ENCODE measurements around the gene ZSWIM9.
A peak's percentile ranks its signal among the peaks of the same experiment; 100 is the strongest.

ZSWIM9 gene

GRCh38 chr19:48171710-48172109 is 1.2 kb downstream of the ZSWIM9 start:
- TF ChIP-seq, protein P1, sequence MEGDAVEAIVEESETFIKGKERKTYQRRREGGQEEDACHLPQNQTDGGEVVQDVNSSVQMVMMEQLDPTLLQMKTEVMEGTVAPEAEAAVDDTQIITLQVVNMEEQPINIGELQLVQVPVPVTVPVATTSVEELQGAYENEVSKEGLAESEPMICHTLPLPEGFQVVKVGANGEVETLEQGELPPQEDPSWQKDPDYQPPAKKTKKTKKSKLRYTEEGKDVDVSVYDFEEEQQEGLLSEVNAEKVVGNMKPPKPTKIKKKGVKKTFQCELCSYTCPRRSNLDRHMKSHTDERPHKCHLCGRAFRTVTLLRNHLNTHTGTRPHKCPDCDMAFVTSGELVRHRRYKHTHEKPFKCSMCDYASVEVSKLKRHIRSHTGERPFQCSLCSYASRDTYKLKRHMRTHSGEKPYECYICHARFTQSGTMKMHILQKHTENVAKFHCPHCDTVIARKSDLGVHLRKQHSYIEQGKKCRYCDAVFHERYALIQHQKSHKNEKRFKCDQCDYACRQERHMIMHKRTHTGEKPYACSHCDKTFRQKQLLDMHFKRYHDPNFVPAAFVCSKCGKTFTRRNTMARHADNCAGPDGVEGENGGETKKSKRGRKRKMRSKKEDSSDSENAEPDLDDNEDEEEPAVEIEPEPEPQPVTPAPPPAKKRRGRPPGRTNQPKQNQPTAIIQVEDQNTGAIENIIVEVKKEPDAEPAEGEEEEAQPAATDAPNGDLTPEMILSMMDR (IDR thresholded peaks at IDR 0.05; ENCODE audit: low read length, missing control alignments), result no peak
- H3K4me3 ChIP-seq (replicated peaks; ENCODE audit: low read depth, low read length), result peak overlapping the region; percentile 87

GRCh38 chr19:48174445-48175030 is 4.1 kb downstream of the ZSWIM9 start:
- no peak for DNase-seq (ENCODE audit: low read depth)
- TF ChIP-seq, protein P1 (IDR thresholded peaks at IDR 0.05; ENCODE audit: low read length, missing control alignments), result no peak
- H3K4me3 ChIP-seq (replicated peaks; ENCODE audit: low read depth, low read length), result no peak overlapping the region

More at GRCh38 chr19:48171710-48172109, 1.2 kb downstream of the ZSWIM9 start:
- no peak for DNase-seq (ENCODE audit: low read depth)

- TF ChIP-seq, protein P1 (IDR thresholded peaks at IDR 0.05; ENCODE audit: low read length, missing control alignments), result no peak
- no peak for DNase-seq (ENCODE audit: low read depth)
These were observed 5.1 kb downstream of the ZSWIM9 start for GRCh38 chr19:48175578-48175977.

DNA sequence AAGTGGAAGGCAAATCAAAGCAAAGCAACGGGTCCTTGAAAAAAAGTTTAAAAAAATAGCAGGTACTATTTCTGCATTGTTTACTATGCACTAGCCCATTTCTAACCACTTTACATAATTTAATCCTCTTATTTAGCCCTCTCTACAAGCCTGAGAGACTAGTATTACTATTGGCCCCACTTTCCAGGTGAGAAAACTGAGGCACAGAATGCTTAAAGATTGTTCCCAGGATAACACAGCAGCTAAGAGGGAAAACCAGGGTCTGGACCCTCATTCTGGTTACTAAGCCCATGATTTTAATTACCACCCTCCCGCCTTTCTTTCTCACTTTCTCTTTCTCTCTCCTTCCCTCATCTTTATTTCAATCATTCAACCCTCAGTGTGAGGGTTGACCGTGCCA is 5.7 kb downstream of the ZSWIM9 start:
- no peak for DNase-seq (ENCODE audit: low read depth)
- no peak overlapping the region for H3K4me3 ChIP-seq (replicated peaks; ENCODE audit: low read depth, low read length)
- TF ChIP-seq, protein P1 (IDR thresholded peaks at IDR 0.05; ENCODE audit: low read length, missing control alignments), result no peak

More at GRCh38 chr19:48175578-48175977, 5.1 kb downstream of the ZSWIM9 start:
- H3K4me3 ChIP-seq (replicated peaks; ENCODE audit: low read depth, low read length), result no peak overlapping the region

- TF ChIP-seq, protein P1 (IDR thresholded peaks at IDR 0.05; ENCODE audit: low read length, missing control alignments), result no peak
These were observed 11.0 kb downstream of the ZSWIM9 start for GRCh38 chr19:48181505-48181904.

GRCh38 chr19:48182434-48182833 is 12.0 kb downstream of the ZSWIM9 start:
- no peak for DNase-seq (ENCODE audit: low read depth)
- TF ChIP-seq, protein P1 (IDR thresholded peaks at IDR 0.05; ENCODE audit: low read length, missing control alignments), result no peak
- no peak overlapping the region for H3K4me3 ChIP-seq (replicated peaks; ENCODE audit: low read depth, low read length)

More at GRCh38 chr19:48181505-48181904, 11.0 kb downstream of the ZSWIM9 start:
- no peak overlapping the region for H3K4me3 ChIP-seq (replicated peaks; ENCODE audit: low read depth, low read length)
- DNase-seq (ENCODE audit: low read depth), result no peak

DNA sequence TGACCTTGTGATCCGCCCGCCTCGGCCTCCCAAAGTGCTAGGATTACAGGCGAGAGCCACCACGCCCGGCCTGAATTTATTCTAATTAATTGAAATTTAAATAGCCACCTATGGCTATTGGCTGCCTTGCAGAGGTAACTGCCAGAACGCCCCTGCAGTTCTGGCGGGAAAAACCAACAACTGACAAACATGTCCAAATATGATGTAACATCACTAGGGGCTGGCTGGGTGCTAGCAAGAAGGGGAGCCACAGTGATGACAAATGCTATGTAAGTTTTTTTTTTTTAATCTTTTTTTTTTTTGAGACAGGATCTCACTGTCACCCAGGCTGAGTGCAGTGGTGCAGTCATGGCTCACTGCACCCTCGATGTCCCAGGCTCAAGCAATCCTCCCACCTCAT is 12.9 kb downstream of the ZSWIM9 start:
- H3K4me3 ChIP-seq (replicated peaks; ENCODE audit: low read depth, low read length), result no peak overlapping the region
- no peak for DNase-seq (ENCODE audit: low read depth)
- TF ChIP-seq, protein P1 (IDR thresholded peaks at IDR 0.05; ENCODE audit: low read length, missing control alignments), result no peak

All from fibroblast of pulmonary artery (primary cell).